ACC112 (cell line): ENCODE results near the gene GCGR.

ENCODE experiments used
- H2AFZ ChIP-seq: fragments of 200-600 bp; sonication (generic); one replicate; pipeline ENCODE4 v1.6.0; 2017; ENCODE audit warnings: antibody characterized with exemption, low read length; ENCODE audit not compliant: unreplicated experiment
- H3K27ac ChIP-seq: fragments of 200-600 bp; sonication (generic); 2 replicates; pipeline ENCODE4 v1.5.1; 2014; ENCODE audit warnings: low read depth, mild to moderate bottlenecking, antibody characterized with exemption, low read length, moderate library complexity
- H3K27me3 ChIP-seq: fragments of 200-600 bp; sonication (generic); 2 replicates; pipeline ENCODE4 v1.6.1; 2014; ENCODE audit warnings: mild to moderate bottlenecking, antibody characterized with exemption, low read length, moderate library complexity, mixed read lengths; ENCODE audit not compliant: insufficient read depth
- H3K36me3 ChIP-seq: fragments of 200-600 bp; sonication (generic); 2 replicates; pipeline ENCODE4 v1.6.1; 2016; ENCODE audit warnings: mild to moderate bottlenecking, antibody characterized with exemption, low read length, moderate library complexity, mixed read lengths; ENCODE audit not compliant: insufficient read depth
- H3K4me1 ChIP-seq: fragments of 200-600 bp; sonication (generic); one replicate; pipeline ENCODE4 v1.6.1; 2016; ENCODE audit warnings: low read length, mixed read lengths; ENCODE audit not compliant: insufficient read depth, unreplicated experiment, control insufficient read depth
- H3K4me3 ChIP-seq: fragments of 200-600 bp; sonication (generic); 2 replicates; pipeline ENCODE4 v1.5.1; 2014; ENCODE audit warnings: mild to moderate bottlenecking, low read depth, low read length
- H3K79me2 ChIP-seq: fragments of 200-600 bp; sonication (generic); one replicate; pipeline ENCODE4 v1.6.0; 2016; ENCODE audit warnings: low read length; ENCODE audit not compliant: control insufficient read depth, unreplicated experiment, insufficient read depth

GCGR gene

GRCh38 chr17:81823820-81824550, 20.0 kb downstream of the GCGR start:
- Histone ChIP-seq H3K4me1 (no peaks in the 10 kb centered on the region), H3K27me3 (no peaks in the 10 kb centered on the region), H3K36me3 (no peaks in the 10 kb centered on the region), H3K79me2 (no peaks in the 10 kb centered on the region), H3K4me3 (no peak overlapping the region), H3K27ac (no peak overlapping the region), H2AFZ (no peak overlapping the region)

- H3K4me1 ChIP-seq: no peaks in the 10 kb centered on the region
- no peak overlapping the region for H3K27ac ChIP-seq
- no peaks in the 10 kb centered on the region for H3K36me3 ChIP-seq
- no peak overlapping the region for H2AFZ ChIP-seq
- H3K27me3 ChIP-seq: no peaks in the 10 kb centered on the region
- no peak overlapping the region for H3K4me3 ChIP-seq
- peaks cover 2% of the 10 kb centered on the region for H3K79me2 ChIP-seq
These were observed 20.6 kb downstream of the GCGR start for GRCh38 chr17:81824595-81824994.

GRCh38 chr17:81825841-81826466, 22.0 kb downstream of the GCGR start:
- Histone ChIP-seq H3K4me3 (no peak overlapping the region), H3K36me3 (no peaks in the 10 kb centered on the region), H3K27ac (no peak overlapping the region), H3K27me3 (no peaks in the 10 kb centered on the region), H3K79me2 (peaks cover 2% of the 10 kb centered on the region), H2AFZ (no peak overlapping the region), H3K4me1 (no peaks in the 10 kb centered on the region)

GRCh38 chr17:81828656-81829055, 24.7 kb downstream of the GCGR start:
- no peak overlapping the region for H2AFZ ChIP-seq
- no peaks in the 10 kb centered on the region for H3K27me3 ChIP-seq
- H3K27ac ChIP-seq: no peak overlapping the region
- peaks cover 5% of the 10 kb centered on the region for H3K79me2 ChIP-seq
- no peak overlapping the region for H3K4me3 ChIP-seq
- H3K4me1 ChIP-seq: peaks cover 11% of the 10 kb centered on the region
- no peaks in the 10 kb centered on the region for H3K36me3 ChIP-seq

- no peaks in the 10 kb centered on the region for H3K36me3 ChIP-seq
- H2AFZ ChIP-seq: no peak overlapping the region
- H3K79me2 ChIP-seq: peaks cover 8% of the 10 kb centered on the region
- H3K27me3 ChIP-seq: no peaks in the 10 kb centered on the region
- peaks cover 11% of the 10 kb centered on the region for H3K4me1 ChIP-seq
- H3K4me3 ChIP-seq: no peak overlapping the region
- no peak overlapping the region for H3K27ac ChIP-seq
These were observed 25.9 kb downstream of the GCGR start for GRCh38 chr17:81829858-81830257.

GRCh38 chr17:81831563-81831956, 27.6 kb downstream of the GCGR start:
- Histone ChIP-seq H3K4me3 (peak overlapping the region; percentile 93), H3K27ac (peak overlapping the region; percentile 67), H3K36me3 (no peaks in the 10 kb centered on the region), H3K27me3 (no peaks in the 10 kb centered on the region), H3K4me1 (peaks cover 11% of the 10 kb centered on the region), H2AFZ (no peak overlapping the region), H3K79me2 (peaks cover 8% of the 10 kb centered on the region)

GRCh38 chr17:81831957-81832607, 28.1 kb downstream of the GCGR start:
- H3K4me3 ChIP-seq: peak overlapping the region; percentile 93
- H2AFZ ChIP-seq: peak overlapping the region; percentile 65
- peaks cover 11% of the 10 kb centered on the region for H3K4me1 ChIP-seq

GRCh38 chr17:81832608-81833159, 28.7 kb downstream of the GCGR start:
- no peaks in the 10 kb centered on the region for H3K36me3 ChIP-seq
- H2AFZ ChIP-seq: peak overlapping the region; percentile 65

More at GRCh38 chr17:81831957-81832607, 28.1 kb downstream of the GCGR start:
- H3K27ac ChIP-seq: peak overlapping the region; percentile 67
- peaks cover 8% of the 10 kb centered on the region for H3K79me2 ChIP-seq
- H3K27me3 ChIP-seq: no peaks in the 10 kb centered on the region
- H3K36me3 ChIP-seq: no peaks in the 10 kb centered on the region

GRCh38 chr17:81833160-81833920, 29.4 kb downstream of the GCGR start, which contains the start of gene MCRIP1:
Gene MCRIP1, minus strand, starts transcription at chr17:81833291. Its CDS starts 8,785 bp downstream, at chr17:81824506.
- peak within 1 kb of the TSS; percentile 91 for H3K27ac ChIP-seq
- peak within 1 kb of the TSS; percentile 98 for H3K4me3 ChIP-seq

More at GRCh38 chr17:81832608-81833159, 28.7 kb downstream of the GCGR start:
- Histone ChIP-seq H3K4me3 (peak overlapping the region; percentile 93), H3K4me1 (peaks cover 11% of the 10 kb centered on the region), H3K27ac (peak overlapping the region; percentile 67), H3K27me3 (no peaks in the 10 kb centered on the region), H3K79me2 (peaks cover 8% of the 10 kb centered on the region)

More at GRCh38 chr17:81833160-81833920, 29.4 kb downstream of the GCGR start, which contains the start of gene MCRIP1:
- Histone ChIP-seq H3K27me3 (no peaks in the 10 kb centered on the region), H3K36me3 (no peaks in the 10 kb centered on the region), H2AFZ (peak within 1 kb of the TSS; percentile 70), H3K79me2 (peaks cover 8% of the 10 kb centered on the region), H3K4me1 (peaks cover 11% of the 10 kb centered on the region)
